Hepatocyte (in vitro differentiated cells): Measurements from ENCODE around the gene BLID. TPM values are rescaled to one million over a fixed set of nuclear protein-coding genes. Genes with fewer than 3 reads are reported as not detected.

ENCODE experiments used
- DNase-seq: peaks from one replicate; pipeline ENCODE4 v3.0.0-alpha.2; 2016; ENCODE audit warnings: low spot score
- H2AFZ ChIP-seq: fragments of 200-600 bp; sonication (generic); 2 replicates; pipeline ENCODE4 v1.6.0; 2016; ENCODE audit warnings: antibody characterized with exemption, mild to moderate bottlenecking
- H3K27ac ChIP-seq: fragments of 200-600 bp; sonication (generic); 2 replicates; pipeline ENCODE4 v1.5.1; 2016; ENCODE audit warnings: mild to moderate bottlenecking
- H3K27me3 ChIP-seq: fragments of 200-600 bp; sonication (generic); 2 replicates; pipeline ENCODE4 v1.6.1; 2016
- H3K36me3 ChIP-seq: fragments of 200-600 bp; sonication (generic); replicated peaks from 2 replicates; pipeline ENCODE4 v1.5.1; 2016; ENCODE audit warnings: low read depth; ENCODE audit not compliant: insufficient read depth
- H3K4me1 ChIP-seq: fragments of 200-600 bp; sonication (generic); 2 replicates; pipeline ENCODE4 v1.5.1; 2016; ENCODE audit warnings: mild to moderate bottlenecking, moderate library complexity; ENCODE audit not compliant: insufficient read depth
- H3K4me2 ChIP-seq: fragments of 200-600 bp; sonication (generic); 2 replicates; pipeline ENCODE4 v1.6.0; 2016
- H3K4me3 ChIP-seq: fragments of 200-600 bp; sonication (generic); 2 replicates; pipeline ENCODE4 v1.5.1; 2016; ENCODE audit warnings: mild to moderate bottlenecking
- H3K79me2 ChIP-seq: fragments of 200-600 bp; sonication (generic); 2 replicates; pipeline ENCODE4 v1.6.0; 2017; ENCODE audit warnings: mild to moderate bottlenecking
- H3K9me2 ChIP-seq: fragments of 200-600 bp; sonication (generic); replicated peaks from 2 replicates; pipeline ENCODE4 v1.6.0; 2017; ENCODE audit warnings: mild to moderate bottlenecking; ENCODE audit not compliant: insufficient read depth
- H3K9me3 ChIP-seq: fragments of 200-600 bp; sonication (generic); 2 replicates; pipeline ENCODE4 v1.5.1; 2016; ENCODE audit warnings: low read depth, mild to moderate bottlenecking
- H4K20me1 ChIP-seq: fragments of 200-600 bp; sonication (generic); 2 replicates; pipeline ENCODE4 v1.6.0; 2016; ENCODE audit warnings: mild to moderate bottlenecking; ENCODE audit not compliant: insufficient read depth, poor library complexity, severe bottlenecking
- EZH2 ChIP-seq: fragments of 200-600 bp; sonication (generic); IDR thresholded peaks from 2 replicates; pipeline ENCODE4 v1.6.1; 2016; ENCODE audit warnings: antibody characterized with exemption, mild to moderate bottlenecking, borderline replicate concordance
- EZH2phosphoT487 ChIP-seq: fragments of 200-600 bp; sonication (generic); IDR thresholded peaks from one replicate; pipeline ENCODE4 v1.6.1; 2018; ENCODE audit warnings: antibody characterized with exemption, mild to moderate bottlenecking, low read depth, moderate library complexity; ENCODE audit not compliant: unreplicated experiment, severe bottlenecking
- WGBS: methylation state at CpG from one replicate; pipeline ENCODE4 v1.1.6; 2016; ENCODE audit warnings: low lambda C conversion rate; ENCODE audit errors: missing lambda C conversion rate; 5-methylcytosine and 5-hydroxymethylcytosine counted together
- polyA plus RNA-seq: library from polyadenylated mRNA; unstranded; fragments of >200 nt; fragmentation: Nextera tagmentation; extraction: Ambion mirVana; gene quantifications from 2 replicates; pipeline ENCODE4 v1.2.1, GENCODE V29; 2016
- total RNA-seq: library from RNA; depleted of rRNA; stranded (reverse); fragments of >200 nt; gene quantifications from 2 replicates; pipeline ENCODE4 v1.2.3, GENCODE V29; 2014
- TF ChIP-seq, protein P1 (sequence below): fragments of 200-600 bp; sonication (generic); IDR thresholded peaks from 2 replicates; pipeline ENCODE4 v1.5.1; 2016; ENCODE audit warnings: antibody characterized with exemption, mild to moderate bottlenecking; ENCODE audit not compliant: poor library complexity

Gene BLID
- total and polyA plus RNA-seq, 2 experiments from 2014 or later, result 0.41 to 2.3 TPM

- no peaks in the 10 kb centered on the region for H3K36me3 ChIP-seq
- H3K9me2 ChIP-seq, result no peaks in the 10 kb centered on the region
- no peak overlapping the region for H3K4me3 ChIP-seq
- no peak for TF ChIP-seq EZH2phosphoT487
- TF ChIP-seq, protein P1, sequence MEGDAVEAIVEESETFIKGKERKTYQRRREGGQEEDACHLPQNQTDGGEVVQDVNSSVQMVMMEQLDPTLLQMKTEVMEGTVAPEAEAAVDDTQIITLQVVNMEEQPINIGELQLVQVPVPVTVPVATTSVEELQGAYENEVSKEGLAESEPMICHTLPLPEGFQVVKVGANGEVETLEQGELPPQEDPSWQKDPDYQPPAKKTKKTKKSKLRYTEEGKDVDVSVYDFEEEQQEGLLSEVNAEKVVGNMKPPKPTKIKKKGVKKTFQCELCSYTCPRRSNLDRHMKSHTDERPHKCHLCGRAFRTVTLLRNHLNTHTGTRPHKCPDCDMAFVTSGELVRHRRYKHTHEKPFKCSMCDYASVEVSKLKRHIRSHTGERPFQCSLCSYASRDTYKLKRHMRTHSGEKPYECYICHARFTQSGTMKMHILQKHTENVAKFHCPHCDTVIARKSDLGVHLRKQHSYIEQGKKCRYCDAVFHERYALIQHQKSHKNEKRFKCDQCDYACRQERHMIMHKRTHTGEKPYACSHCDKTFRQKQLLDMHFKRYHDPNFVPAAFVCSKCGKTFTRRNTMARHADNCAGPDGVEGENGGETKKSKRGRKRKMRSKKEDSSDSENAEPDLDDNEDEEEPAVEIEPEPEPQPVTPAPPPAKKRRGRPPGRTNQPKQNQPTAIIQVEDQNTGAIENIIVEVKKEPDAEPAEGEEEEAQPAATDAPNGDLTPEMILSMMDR, result no peak
- no peak for TF ChIP-seq EZH2
- H2AFZ ChIP-seq, result no peak overlapping the region
- peaks cover 23% of the 10 kb centered on the region for H3K79me2 ChIP-seq
- H3K4me2 ChIP-seq, result no peak overlapping the region
- DNase-seq, result no peak
- no peaks in the 10 kb centered on the region for H3K9me3 ChIP-seq
- H3K27me3 ChIP-seq, result peaks cover 13% of the 10 kb centered on the region
- WGBS, result 95% methylated on average over 4 of the region's 4 CpGs
- H3K4me1 ChIP-seq, result no peaks in the 10 kb centered on the region
- no peak overlapping the region for H3K27ac ChIP-seq
- H4K20me1 ChIP-seq, result no peaks in the 10 kb centered on the region
These were observed 12.3 kb downstream of the BLID start for GRCh38 chr11:122103726-122104125.

DNA sequence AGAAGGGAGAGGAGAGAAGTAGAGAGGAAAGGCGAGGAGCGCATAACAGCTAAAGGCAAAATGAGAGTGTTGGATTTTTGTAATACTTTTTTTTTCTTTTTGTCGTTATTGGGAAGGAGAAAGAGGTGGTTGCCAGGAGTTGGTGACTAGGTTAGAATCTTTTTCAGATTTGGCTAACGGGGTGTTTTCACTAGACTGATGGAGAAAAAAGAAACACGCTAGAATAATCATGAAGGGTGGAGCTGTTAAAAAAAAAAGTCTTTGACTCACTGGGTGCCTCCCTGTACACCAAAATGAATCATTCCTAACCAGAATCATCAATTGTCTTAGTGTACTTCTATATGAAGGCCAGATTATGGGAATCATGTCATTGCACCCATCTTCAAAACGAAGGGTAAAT lies 12.7 kb downstream of the BLID start:
- Histone ChIP-seq H3K9me2 (no peaks in the 10 kb centered on the region), H3K27ac (peak overlapping the region; percentile 92), H2AFZ (no peak overlapping the region), H4K20me1 (no peaks in the 10 kb centered on the region), H3K4me2 (no peak overlapping the region), H3K27me3 (peaks cover 13% of the 10 kb centered on the region), H3K4me1 (no peaks in the 10 kb centered on the region), H3K9me3 (no peaks in the 10 kb centered on the region), H3K36me3 (no peaks in the 10 kb centered on the region), H3K79me2 (peaks cover 27% of the 10 kb centered on the region), H3K4me3 (no peak overlapping the region)
- no peak for TF ChIP-seq EZH2
- no peak for TF ChIP-seq EZH2phosphoT487
- TF ChIP-seq, protein P1, result no peak
- 94% methylated on average over 6 of the region's 6 CpGs for WGBS
- no peak for DNase-seq

GRCh38 chr11:122102426-122102825 lies 13.6 kb downstream of the BLID start:
- Histone ChIP-seq H3K4me1 (no peaks in the 10 kb centered on the region), H3K27me3 (peaks cover 13% of the 10 kb centered on the region), H3K4me2 (peak overlapping the region; percentile 70), H3K9me3 (no peaks in the 10 kb centered on the region), H3K27ac (peak overlapping the region; percentile 92), H2AFZ (no peak overlapping the region), H3K9me2 (no peaks in the 10 kb centered on the region), H4K20me1 (no peaks in the 10 kb centered on the region), H3K36me3 (no peaks in the 10 kb centered on the region), H3K4me3 (no peak overlapping the region), H3K79me2 (peaks cover 36% of the 10 kb centered on the region)
- no peak for TF ChIP-seq EZH2phosphoT487
- TF ChIP-seq EZH2, result no peak
- TF ChIP-seq, protein P1, result no peak
- WGBS, result 76% methylated on average over 4 of the region's 4 CpGs
- no peak for DNase-seq
